DMS114 treated with DMSO at 0.1 percent for 48 hours (cell line): ENCODE results near the gene CRYBA2.
A peak's percentile ranks its signal among the peaks of the same experiment; 100 is the strongest.

Source experiments
- DNase-seq: peaks from one replicate; lab custom pipeline; 2025; ENCODE audit not compliant: unreplicated experiment; lab: John Stamatoyannopoulos, UW

Gene CRYBA2

DNA sequence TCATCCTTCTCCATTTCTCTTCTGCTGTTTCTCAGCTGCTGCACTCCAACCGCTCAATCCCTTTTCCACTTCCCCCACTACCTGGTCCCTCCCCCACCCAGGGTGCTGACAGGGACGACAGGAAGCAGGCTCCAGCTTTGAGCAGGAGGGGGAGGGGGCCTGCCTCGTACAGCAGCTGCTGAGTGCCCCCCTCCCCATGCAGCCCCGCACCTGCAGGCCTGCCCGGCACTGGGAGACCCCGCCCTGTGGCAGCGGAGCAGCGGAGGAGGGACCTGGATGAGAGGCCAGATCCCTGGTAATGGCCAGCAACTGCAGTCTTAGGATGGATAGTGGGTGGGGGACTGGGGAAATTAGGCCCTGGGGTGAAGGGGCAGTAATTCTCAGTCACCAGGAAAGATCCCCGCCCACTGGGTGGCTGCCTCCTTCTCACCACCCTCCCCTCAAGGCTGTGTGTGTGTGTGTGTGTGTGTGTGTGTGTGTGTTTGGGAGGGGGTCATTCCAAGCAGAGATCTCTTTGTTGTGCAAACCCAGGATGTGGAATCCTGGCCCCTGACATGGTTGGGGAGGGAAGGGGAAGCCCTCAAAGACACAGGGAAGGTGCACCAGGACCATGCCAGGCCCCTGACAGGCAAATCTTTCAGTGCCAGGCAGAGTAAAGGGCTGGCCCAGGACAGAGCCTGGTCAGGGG lies 6.8 kb upstream of the CRYBA2 start:
- DNase-seq, result no peak

DNA sequence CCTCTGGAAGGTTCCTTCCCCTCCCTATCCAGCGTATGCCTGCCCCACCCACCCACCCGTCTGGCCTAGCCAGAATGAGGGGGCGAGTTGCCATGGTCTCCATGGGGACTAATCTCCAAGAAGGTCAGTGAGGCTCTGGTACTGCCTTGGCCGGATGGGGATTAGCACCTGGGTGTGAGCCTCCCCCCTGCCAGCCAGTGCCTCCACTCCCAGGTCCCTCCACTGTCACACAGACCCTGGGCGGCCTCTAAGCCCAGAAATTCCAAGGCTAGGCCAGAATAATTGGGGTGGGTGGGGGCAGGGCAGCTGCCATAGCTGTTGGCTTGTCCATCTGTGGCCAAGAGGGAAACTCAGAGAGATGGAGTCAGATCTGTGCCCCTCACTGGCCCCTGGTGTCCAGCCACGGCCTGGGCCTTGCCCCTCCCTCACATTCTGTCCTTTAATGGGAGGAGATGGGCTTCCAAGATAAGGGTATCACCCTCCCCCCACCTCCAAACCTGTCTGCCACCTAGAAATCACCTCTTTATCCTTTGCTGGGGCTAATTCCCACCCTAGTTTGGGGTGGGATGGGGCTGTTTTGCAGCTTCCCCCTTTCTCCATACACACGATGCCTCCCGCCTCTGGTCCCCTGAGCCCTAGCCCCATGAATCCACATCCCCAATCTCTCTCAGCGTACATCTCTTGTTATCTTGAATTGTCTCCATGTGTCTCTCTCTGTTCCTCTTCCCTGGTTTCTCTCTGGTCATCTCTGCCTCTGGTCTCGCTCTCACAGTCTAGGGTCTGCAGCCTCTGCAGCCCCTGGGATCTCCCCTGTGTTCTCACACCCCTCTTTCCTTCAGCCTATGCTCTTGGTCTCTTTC lies 6.0 kb upstream of the CRYBA2 start:
- DNase-seq, result no peak

DNA sequence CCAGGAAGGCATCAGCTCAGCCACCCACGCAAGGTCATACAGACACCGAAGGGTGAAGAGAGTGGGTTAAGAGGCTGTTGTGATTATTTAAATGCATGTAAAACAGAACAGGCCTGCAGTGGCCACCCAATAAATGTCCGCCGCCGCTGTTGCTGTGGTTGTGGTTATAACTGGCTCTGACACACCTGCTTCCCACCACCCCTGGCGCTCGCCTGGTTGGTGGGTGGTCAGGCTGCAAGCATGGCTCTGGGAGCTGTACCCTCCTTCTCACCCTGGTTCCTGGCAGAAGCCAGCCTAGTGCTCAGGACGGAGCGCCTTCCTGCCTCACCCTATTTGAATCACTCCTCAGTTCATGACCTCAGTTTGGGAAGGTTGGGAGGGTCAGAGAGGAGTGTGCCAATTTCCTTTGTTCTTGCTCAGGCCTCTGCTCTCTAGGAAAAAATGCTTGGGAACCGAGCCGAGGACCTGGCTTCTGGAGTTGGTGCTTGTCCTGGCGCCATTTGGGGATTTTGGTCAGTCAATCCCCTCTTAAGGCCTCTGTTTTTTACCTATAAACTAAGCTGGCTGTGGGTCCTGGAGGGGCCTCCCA lies 5.3 kb upstream of the CRYBA2 start:
- no peak for DNase-seq

DNA sequence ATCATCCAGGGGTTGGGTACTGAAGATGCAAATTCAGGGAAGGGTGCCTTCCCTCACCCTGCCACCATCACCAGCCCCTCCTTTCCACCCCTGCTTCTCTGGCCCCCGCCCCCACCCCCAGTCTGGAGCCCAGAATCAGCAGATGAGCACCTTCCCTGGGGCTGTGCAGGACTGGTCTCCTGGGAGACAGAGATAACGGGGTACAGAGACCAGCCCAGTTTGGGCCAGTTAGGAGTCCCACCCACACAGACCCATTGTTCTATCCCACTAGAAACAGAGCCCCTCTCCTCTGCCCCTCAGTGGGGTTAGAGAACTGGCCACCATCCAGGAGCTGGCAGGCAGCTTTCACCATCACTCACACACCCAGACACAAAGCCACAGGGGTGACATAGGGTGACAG lies 4.5 kb upstream of the CRYBA2 start:
- DNase-seq, result no peak

DNA sequence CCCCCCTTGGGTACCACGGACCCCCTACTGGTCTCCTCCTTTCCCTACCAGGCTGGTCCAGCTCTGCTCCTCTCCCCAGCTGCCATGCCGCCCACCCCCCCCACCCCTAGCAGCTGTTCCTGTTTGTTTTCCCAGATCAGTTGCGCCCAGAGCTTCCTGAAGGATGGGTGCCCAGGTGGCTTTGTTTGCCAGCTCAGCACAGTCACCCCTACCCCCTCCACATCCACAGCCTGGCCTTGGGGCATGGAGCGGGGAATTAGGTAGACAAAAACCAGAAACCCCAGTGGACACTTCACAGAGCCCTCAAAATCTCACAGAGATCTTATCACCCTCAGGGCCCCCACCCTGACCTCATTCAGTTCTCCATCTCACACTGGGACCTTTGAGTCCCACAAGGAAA lies 3.7 kb upstream of the CRYBA2 start:
- no peak for DNase-seq

DNA sequence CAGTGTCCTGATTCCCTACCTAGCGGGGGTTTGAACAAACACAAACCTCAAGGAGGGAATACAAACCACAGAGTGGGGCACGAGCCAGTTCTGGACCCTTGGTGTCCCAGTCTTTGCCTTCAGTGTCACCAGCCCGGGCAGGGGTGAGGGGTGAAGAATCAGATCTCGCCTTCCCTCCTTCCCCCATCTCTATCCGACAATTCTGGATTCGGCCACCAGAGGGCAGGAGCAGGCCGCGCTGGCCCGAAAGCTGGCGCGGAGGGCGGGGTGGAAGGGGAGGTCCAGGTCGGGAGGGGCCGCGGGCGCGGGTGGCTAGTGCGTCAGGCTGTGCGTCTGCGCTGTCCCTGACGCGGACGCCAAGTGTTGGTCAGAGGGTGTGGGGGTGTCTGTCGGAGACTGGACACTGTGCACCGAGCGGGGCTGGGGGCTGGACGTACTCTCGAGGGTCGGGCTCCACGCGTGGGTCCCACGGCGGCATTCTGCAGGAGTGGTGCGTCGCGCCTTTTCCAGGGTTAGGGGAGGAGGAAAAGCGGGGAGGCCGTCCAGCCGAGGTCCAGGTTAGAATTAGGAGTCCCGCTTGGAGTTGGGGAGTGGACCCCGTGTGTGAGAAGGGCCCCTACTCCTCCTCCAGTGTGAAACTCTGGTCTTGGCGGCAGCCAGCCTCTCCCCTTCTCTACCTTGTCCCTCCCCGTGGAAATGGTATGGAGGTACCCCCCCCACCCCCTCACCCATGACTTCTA lies 2.9 kb upstream of the CRYBA2 start:
- DNase-seq, result peak; percentile 78

DNA sequence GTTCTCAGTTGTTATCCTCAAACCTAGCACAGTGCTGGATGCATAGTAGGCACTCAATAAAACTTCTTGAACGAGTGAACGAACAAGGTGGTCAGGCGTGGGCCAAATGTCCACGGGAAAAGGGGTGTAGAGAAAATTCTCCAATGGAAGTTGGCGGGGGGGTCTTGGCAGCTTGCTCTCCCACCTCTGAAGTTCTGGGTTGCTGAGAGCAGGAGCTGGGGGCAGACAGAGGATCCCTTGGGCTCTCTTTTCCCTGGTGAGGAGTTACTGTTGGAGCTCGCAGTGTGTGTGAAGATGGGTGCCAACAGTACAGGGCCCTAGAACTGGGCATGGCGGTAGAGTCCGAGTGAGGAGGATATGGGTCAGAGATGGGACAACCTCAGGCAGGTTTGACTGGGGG lies 2.3 kb upstream of the CRYBA2 start:
- no peak for DNase-seq

DNA sequence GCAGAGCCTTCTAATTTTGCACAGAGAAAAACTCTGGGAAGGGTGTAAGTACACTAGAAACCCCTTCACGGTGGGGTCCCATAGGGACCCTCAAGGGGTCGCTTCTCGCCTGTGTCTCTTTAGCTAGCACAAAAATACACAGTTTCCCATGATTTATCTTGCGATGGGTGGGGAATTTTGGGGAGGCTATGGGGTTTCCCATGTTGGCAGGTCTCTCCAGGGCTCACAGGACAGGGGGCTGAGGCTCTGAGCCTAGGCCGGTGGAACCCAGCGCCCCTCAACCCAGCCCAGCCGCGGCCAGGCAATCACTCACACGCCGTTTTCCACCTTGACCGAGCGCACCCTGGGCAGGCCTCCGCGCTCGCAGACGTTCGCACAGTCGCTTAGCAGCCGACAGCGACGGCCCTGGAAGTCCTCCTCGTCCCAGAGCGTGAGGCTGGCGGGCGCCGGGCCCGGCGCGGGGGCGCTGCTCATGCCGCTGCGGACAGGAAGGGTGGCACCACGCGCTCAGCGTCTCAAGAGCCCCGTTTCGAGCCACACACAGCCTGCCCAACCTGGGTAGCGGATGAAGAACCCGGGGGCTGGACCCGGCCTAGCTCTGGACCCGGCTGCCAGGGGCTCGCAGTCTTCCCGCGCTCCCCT lies 398 bp downstream of the CRYBA2 start:
- no peak for DNase-seq

DNA sequence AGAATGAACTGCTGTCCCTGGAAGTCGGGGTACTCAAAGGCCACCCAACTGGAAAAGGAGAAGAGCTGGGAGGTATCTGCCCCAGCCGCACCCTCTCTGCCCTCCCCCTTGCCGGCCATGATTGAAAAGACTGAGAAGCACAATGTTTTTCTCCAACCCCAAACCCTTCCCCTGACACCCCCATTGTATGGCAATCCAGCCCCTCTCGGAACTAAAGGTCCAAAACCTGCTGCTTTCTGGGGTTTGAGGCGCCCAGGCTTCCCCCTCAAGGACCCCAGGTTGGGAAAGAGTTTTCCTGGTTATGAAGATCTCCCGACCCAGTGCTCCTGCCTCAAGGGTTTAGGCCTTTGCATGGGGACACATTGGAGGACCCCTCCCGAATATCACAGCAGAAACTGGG lies 1.0 kb downstream of the CRYBA2 start:
- DNase-seq, result no peak

DNA sequence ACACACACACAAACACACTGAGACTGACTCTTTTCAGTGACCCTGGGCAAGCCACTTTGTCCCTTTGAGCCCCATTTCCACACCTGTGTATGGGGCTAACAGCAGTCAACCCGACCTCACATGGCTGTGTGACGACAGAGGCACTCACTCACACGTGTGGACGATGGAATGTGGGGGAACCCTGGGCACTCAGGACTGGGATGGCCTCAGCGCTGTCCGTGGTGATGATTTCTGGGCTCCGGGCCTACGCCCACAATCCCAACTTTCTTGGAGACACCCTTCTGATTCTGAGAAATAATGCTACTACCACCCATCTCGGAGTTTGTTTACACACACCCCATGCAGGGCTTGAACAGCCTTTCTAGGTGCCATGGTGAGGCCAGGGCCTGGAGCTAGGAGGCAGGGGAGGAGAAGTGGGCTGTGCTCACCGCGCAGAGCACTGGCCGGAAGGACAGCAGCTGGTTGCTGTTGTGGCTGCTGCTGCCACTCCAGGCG lies 1.5 kb downstream of the CRYBA2 start:
- DNase-seq, result no peak

DNA sequence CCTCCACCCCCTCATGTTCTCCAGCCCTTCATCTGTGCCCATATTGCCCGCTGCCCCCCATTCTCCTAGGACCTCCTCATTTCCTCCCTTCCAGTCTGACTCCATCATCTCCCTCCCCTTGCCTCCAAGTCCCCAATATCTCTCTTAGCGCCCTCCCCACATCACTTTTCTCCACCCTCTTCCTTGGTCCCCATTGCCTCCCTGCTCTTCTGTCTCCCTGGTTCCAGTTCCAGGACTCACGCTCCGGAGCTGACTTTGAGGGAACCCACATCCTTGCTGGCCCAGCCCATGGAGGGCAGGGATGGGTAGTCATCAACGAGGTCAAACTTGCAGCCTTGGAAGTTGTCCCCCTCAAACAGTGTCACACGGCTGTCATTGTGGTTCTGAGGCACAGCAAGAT lies 2.6 kb downstream of the CRYBA2 start:
- DNase-seq, result no peak

DNA sequence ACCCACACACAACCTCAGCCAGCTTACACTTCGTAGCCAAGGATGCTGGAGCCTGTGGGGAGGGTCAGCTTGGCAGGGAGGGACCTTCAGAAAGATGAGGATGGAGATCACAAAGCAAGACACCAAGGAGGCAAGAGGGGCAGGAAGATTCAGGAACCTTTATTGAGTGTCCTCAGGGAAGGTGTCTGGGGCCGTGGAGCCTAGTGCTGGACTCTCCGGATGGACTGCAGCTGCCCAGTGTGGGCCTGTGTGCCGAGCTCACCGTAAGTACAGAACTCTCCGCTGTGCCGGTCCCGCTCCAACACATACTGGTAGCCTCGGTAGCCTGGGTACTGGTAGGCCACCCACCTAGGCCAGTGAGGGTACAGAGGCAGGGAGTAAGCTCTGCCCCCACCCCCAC lies 3.2 kb downstream of the CRYBA2 start:
- DNase-seq, result no peak

DNA sequence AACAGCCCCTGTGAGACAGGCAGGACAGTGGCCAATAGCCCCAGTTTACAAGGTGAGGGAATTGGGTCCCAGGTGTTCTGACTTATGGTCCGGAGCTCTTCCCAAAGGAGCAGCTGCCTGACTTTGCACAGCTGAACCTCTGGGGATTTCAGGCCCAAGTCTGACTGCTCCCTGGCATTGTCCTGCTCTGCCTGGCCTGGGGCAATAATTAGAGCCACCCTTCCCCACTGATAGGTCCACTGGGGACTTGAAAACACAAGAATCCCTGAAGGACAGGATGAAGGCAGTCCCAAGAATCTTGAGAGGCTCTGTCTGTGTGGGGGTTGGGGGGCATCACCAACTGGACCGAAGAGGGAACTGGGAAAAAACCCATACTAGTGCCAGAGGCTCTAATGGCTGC lies 4.6 kb downstream of the CRYBA2 start:
- no peak for DNase-seq

DNA sequence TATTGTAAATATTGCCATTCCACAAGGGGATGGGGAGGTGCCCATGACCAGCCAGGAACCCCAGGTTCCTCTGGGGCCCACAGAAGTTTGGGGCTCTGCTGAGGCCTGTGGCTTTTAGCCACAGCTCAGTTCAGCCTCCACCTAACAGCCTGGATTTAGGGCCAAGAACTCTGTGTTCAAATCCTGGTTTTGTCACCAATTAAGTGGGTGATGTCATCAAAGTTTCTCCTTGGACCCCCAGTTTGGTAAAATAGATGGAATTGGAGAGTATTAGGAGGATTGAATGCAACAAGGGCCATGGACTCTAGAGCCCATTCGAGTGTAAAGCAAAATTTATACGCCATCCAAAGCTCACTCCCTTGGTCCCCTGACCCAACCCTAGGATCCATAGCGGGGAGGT lies 5.1 kb downstream of the CRYBA2 start:
- DNase-seq, result no peak

DNA sequence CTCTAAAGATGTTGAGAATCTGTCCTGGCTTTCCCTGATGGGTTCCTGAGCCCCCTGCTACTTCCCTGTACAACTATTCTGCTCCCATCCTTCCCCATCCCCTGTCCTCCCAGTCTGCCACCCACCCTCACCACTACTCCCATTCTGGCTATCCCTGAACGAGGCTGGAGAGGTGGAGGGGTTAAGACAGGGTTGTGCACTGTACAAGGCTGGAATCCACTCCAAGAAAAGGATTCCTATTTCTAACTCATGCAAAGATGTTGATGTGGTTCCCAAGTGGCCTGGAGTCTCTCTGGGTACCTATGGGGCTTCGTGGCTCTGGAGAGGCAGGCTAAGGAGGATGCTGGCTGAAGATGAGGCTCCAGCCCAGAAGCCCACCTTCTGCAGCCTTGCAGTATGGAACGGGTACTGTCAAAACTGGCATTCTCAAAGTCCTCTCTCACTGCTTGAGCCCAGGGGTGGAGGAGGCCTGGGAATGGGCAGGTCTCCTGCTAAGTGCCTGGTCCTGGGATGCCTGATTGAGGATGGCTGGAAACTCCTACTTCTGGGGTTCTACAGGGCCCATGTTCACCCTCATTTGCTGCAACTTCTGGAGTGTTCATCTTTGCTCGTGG lies 7.0 kb downstream of the CRYBA2 start:
- no peak for DNase-seq

DNA sequence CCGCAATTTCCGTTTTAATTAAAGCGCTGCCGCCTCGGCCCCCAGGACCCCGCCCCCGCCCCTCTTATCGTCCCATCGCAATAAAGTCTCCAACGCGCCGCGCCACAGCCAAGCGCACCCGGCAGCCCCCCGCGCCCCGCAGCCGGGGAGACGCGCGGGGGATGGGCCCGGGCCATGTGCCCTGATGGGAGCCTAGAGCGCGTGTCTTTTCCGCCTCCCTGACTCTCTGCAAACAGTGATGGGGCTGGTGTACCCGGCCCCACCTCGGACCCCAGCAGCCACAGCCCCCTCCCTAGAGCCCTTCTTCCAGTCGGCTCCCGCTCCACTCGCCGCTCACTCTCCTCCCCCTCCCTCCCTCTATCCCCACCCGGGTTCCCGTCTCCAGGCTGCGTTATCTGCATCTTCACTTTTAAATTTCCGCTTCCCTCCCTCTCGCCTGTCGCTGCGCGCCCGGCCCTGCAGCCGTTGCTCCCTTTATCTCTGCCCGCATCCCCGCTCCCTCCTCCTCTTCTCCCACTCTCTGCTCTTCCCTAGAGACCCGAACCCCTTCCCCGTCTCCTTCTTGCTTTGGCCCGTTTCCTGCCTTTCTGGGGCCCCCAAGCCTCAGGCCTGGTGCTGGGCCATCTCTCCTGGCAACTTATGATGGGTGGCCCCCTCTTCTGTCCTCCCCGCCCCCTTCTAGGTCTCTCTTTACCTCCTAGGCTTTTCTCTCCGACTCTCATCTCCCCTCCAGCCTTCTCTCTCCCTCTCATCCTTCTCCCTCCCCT lies 7.7 kb downstream of the CRYBA2 start:
- no peak for DNase-seq

DNA sequence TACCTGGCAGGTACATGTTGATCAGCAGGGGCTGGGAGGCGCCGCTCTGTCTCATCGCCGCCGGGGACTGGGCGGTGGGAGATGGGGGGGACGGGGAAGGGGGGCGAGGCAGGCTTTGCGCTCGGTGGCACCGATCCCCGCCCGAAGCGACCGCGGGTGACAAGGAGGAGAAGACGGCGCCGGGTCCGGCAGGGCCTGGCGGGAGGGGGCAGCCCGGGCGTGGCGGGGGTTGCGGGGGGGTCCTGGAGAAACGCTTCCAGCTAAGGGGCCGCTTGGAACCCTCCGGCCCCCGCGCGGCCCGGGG lies 8.2 kb downstream of the CRYBA2 start, which contains the start of gene FEV:
Gene FEV (minus strand): TSS at position 164 of the 304 bp plus-strand sequence. CDS start 109 bp downstream, at position 55.
- no peak for DNase-seq

DNA sequence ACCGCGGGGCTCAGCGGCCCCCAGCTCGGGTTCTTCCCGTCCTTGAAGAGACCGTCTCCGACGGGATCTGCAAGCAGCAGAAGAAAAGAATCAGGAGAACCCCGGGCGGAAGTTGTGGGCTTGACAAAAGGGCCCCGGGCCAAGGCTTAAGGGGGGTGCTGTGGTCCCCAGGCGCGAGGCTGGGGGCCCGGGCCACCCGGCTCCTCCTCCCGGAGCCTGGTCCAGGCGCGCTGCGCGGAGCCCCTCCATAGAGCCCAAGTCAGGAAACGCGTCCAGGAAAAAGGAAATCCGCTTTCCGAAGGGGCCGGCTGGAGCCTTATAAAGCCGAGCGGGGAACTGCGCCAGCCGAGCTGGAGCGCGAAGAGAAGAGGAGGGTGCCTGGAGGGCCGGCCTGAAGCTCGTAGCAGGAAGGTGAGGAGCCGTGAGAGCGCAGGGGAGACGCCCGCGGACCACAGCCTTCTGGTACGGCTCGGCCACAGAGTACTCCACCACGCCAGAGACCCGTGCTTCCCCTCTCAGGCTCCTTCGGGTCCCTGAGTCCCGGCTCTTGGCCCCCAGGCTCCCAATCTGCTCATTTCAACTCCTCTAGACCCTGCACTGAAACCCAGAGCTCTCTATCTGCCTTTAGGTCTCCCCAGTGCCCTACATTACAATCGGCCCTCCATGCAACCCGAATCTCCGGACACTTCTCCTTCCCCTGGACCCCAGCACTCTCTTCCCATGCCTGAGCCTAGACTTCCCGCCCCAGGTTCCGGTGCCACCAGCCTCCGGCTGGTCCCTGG lies 8.8 kb downstream of the CRYBA2 start:
- no peak for DNase-seq

DNA sequence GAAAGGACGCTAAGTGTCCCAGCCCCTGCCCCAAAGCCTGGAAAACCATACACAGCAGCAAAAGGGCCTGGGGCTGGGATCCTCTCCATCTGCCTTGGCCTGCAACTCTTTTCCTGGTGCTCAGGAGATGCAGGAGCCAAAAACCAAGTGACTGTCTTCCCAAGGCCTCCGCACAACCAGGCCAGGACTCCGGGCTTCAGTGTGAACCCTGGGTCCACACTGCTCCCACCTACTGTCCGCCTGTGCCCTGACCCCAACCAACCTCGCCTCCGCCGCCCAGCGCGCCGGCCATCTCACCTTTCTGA lies 9.3 kb downstream of the CRYBA2 start:
- no peak for DNase-seq
